GM18511 (cell line): ENCODE data around the gene RNF223.
"Not testable (repeated sequence)": the region's sequence is repeated elsewhere in the genome, so short reads cannot be mapped to it uniquely, and the experiment has no call there.

Experiments used
- ATAC-seq: cut with Tn5 transposase; IDR thresholded peaks from one replicate; pipeline ENCODE4 v1.9.1; 2021; ENCODE audit warnings: mild to moderate bottlenecking, moderate library complexity; ENCODE audit not compliant: unreplicated experiment

Gene RNF223

GRCh38 chr1:1031659-1032235 lies 42.4 kb downstream of the RNF223 start:
- ATAC-seq = no peak

GRCh38 chr1:1030867-1031658 lies 43.0 kb downstream of the RNF223 start:
- not testable (repeated sequence) for ATAC-seq

GRCh38 chr1:1027791-1028190 lies 46.3 kb downstream of the RNF223 start:
- no peak for ATAC-seq

- ATAC-seq = no peak
Observed at GRCh38 chr1:1026599-1027413, 47.3 kb downstream of the RNF223 start.

- no peak for ATAC-seq
Observed at GRCh38 chr1:1025730-1026129, 48.4 kb downstream of the RNF223 start.

GRCh38 chr1:1024771-1025699 lies 49.1 kb downstream of the RNF223 start:
- ATAC-seq = no peak

GRCh38 chr1:1024149-1024770 lies 49.8 kb downstream of the RNF223 start:
- no peak for ATAC-seq

- no peak for ATAC-seq
Observed at GRCh38 chr1:1023700-1024099, 50.4 kb downstream of the RNF223 start.

GRCh38 chr1:1022302-1023009 lies 51.6 kb downstream of the RNF223 start:
- ATAC-seq = no peak

- ATAC-seq = no peak
Observed at GRCh38 chr1:1021920-1022259, 52.2 kb downstream of the RNF223 start.

- no peak for ATAC-seq
Observed at GRCh38 chr1:1021010-1021919, 52.8 kb downstream of the RNF223 start.
